Prostate gland (tissue), 2 donors: ENCODE data around the gene SYNPR. TPM values are rescaled to one million over a fixed set of nuclear protein-coding genes. Genes with fewer than 3 reads are reported as not detected.

Source experiments
- DNase-seq: peaks from one replicate; pipeline ENCODE4 v3.0.0-alpha.2; 2019; ENCODE audit warnings: low spot score
- H3K27ac ChIP-seq, 2 donors: fragments of 200-600 bp; sonication (generic); 2 replicates each; pipeline ENCODE4 v1.5.1; 2017 to 2019
- H3K27me3 ChIP-seq: fragments of 200-600 bp; sonication (generic); replicated peaks from 2 replicates; pipeline ENCODE4 v1.5.1; 2019; ENCODE audit not compliant: insufficient read depth
- H3K36me3 ChIP-seq, 2 donors: fragments of 200-600 bp; sonication (generic); 1 replicate in 1 of 2; 2 replicates in 1 of 2; pipeline versions ENCODE4 v1.5.1 to v1.8.1; 2017 to 2019
- H3K4me1 ChIP-seq: fragments of 200-600 bp; sonication (generic); replicated peaks from 2 replicates; pipeline ENCODE4 v1.5.1; 2019
- H3K4me3 ChIP-seq, 2 donors: fragments of 200-600 bp; sonication (generic); 2 replicates each; pipeline ENCODE4 v1.5.1; 2017 to 2019
- H3K9me3 ChIP-seq: fragments of 200-600 bp; sonication (generic); 2 replicates; pipeline ENCODE4 v1.5.1; 2017
- POLR2A ChIP-seq: fragments of 450-650 bp; IDR thresholded peaks from one replicate; pipeline ENCODE4 v1.6.1; 2016; ENCODE audit warnings: antibody characterized with exemption, mild to moderate bottlenecking
- POLR2AphosphoS5 ChIP-seq: sonication (generic); formaldehyde crosslinking; IDR thresholded peaks from one replicate; pipeline ENCODE4 v1.6.1; 2017; ENCODE audit warnings: antibody characterized with exemption
- WGBS: methylation state at CpG from one replicate; pipeline ENCODE4 v1.1.5; 2018; 5-methylcytosine and 5-hydroxymethylcytosine counted together
- intact Hi-C: fragments of 100-400 bp; cut with DNase I; formaldehyde crosslinking; loops from one replicate; pipeline ENCODE4 v1.14.2; 2022
- total RNA-seq, 2 donors: library from RNA; depleted of rRNA; stranded (reverse); fragments of >200 nt; gene quantifications; one replicate each; pipeline ENCODE4 v1.1.0, GENCODE V29; 2016
- TF ChIP-seq, protein P1 (sequence below), 4 experiments: fragments of 200-600 bp in 2 of 4; fragments of 450-650 bp in 2 of 4; sonication (generic) in 2 of 4; IDR thresholded peaks; 1 replicate in 3 of 4; 2 replicates in 1 of 4; pipeline ENCODE4 v1.5.1; 2016 to 2019; ENCODE audit warnings: antibody characterized with exemption in 4 of 4, mild to moderate bottlenecking in 2 of 4, moderate library complexity in 2 of 4

Gene SYNPR
- total RNA-seq, result not detected

- no peak for DNase-seq
- intact Hi-C loops, result no loop called here
- TF ChIP-seq, protein P1, sequence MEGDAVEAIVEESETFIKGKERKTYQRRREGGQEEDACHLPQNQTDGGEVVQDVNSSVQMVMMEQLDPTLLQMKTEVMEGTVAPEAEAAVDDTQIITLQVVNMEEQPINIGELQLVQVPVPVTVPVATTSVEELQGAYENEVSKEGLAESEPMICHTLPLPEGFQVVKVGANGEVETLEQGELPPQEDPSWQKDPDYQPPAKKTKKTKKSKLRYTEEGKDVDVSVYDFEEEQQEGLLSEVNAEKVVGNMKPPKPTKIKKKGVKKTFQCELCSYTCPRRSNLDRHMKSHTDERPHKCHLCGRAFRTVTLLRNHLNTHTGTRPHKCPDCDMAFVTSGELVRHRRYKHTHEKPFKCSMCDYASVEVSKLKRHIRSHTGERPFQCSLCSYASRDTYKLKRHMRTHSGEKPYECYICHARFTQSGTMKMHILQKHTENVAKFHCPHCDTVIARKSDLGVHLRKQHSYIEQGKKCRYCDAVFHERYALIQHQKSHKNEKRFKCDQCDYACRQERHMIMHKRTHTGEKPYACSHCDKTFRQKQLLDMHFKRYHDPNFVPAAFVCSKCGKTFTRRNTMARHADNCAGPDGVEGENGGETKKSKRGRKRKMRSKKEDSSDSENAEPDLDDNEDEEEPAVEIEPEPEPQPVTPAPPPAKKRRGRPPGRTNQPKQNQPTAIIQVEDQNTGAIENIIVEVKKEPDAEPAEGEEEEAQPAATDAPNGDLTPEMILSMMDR (IDR thresholded peaks at IDR 0.05), result no peak
- TF ChIP-seq POLR2AphosphoS5 (no peak), POLR2A (no peak)
- Histone ChIP-seq H3K27ac (no peak within 1 kb of the TSS), H3K9me3 (no peaks in the 10 kb centered on the region), H3K36me3 (no peaks in the 10 kb centered on the region), H3K4me3 (no peak within 1 kb of the TSS), H3K4me1 (no peaks in the 10 kb centered on the region), H3K27me3 (peaks cover 18% of the 10 kb centered on the region)
- WGBS, result under 1% methylated on average over 45 of the region's 45 CpGs
Observed at GRCh38 chr3:63278171-63279004, at the start of gene SYNPR. Gene SYNPR (plus strand): TSS chr3:63278308.

DNA sequence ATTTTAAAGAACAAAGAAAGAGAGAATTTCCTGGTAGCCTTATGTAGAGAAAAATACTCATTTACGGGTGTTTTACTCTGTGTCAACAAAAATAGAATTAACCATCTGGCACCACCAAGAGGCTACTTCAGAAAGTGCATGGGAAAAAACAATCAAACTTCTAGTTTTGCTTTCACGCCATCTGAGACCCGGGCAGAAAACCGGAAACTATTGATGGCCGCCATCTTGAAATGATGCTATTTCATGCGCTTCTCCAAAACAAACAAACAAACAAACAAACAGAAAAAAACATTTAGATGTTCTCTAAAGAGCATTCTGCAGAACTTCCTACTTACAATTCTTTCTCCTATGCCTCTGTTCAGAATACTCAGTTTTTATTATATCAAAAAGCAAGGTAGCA, 49.4 kb upstream of the SYNPR start:
- Histone ChIP-seq H3K36me3 (no peaks in the 10 kb centered on the region), H3K27me3 (no peaks in the 10 kb centered on the region), H3K27ac (no peak overlapping the region), H3K9me3 (no peaks in the 10 kb centered on the region), H3K4me1 (no peaks in the 10 kb centered on the region), H3K4me3 (no peak overlapping the region)
- no peak for DNase-seq
- WGBS, result 10% methylated on average over 6 of the region's 6 CpGs
- TF ChIP-seq POLR2AphosphoS5, result no peak
- TF ChIP-seq, protein P1 (IDR thresholded peaks at IDR 0.05), result peak; percentile 18 to 57 (median 38)
- intact Hi-C loops, result loop anchor here (5.0 to 10.0 kb wide), 2 partner anchors 564 to 606 kb away; no protein-coding TSS in a partner anchor

DNA sequence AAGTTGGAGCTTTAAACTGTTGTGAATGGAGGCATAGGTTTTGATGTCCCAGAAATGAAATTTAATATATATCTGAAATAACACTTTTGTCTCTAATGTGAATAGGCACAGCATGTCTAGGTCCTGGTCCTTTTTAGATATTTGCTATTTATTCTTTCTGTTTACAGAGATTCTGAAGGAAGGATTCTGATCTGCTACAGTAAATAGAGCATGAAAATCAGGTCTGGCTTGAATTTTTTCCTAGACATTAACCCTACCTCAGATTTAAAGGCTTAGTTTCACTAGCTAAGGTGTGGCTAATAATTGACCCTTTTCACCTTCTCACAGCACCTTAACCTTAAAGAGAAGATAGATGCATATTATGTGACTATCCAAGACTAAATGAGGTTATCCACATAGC, 48.0 kb upstream of the SYNPR start:
- no peaks in the 10 kb centered on the region for H3K9me3 ChIP-seq
- TF ChIP-seq, protein P1 (IDR thresholded peaks at IDR 0.05), result no peak
- no peak for TF ChIP-seq POLR2AphosphoS5
- TF ChIP-seq POLR2A, result no peak
- no peaks in the 10 kb centered on the region for H3K36me3 ChIP-seq
- no peak overlapping the region for H3K4me3 ChIP-seq
- DNase-seq, result no peak
- H3K27me3 ChIP-seq, result no peaks in the 10 kb centered on the region
- intact Hi-C loops, result no loop called here
- H3K4me1 ChIP-seq, result no peaks in the 10 kb centered on the region
- no peak overlapping the region for H3K27ac ChIP-seq

DNA sequence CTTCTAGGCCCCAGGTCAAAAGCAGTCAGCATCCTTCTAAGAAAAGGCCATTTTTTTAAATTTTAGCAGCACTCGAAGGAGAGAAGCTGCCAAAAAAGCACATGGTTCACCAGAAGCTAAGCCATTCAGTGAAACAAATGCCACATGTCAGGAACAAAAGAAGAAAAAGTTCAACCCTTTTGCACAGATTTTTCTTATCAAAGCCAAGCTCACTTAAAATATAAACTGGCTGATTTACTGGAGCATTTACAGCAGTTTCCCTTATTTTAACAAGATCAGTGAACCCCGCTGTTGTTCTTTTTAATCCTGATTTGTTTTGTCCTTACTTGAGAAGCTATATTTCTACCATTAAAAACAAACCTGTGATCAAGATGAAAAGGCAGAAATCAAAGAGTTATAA, 46.5 kb upstream of the SYNPR start:
- Histone ChIP-seq H3K36me3 (no peaks in the 10 kb centered on the region), H3K4me3 (no peak overlapping the region), H3K9me3 (no peaks in the 10 kb centered on the region), H3K27me3 (no peaks in the 10 kb centered on the region), H3K27ac (no peak overlapping the region), H3K4me1 (no peaks in the 10 kb centered on the region)
- TF ChIP-seq POLR2A (no peak), POLR2AphosphoS5 (no peak)
- TF ChIP-seq, protein P1 (IDR thresholded peaks at IDR 0.05), result no peak
- intact Hi-C loops, result no loop called here
- no peak for DNase-seq
- 46% methylated on average over 2 of the region's 2 CpGs for WGBS
